A204.1 (cell line): ENCODE data around the gene IGFBP2.

ENCODE experiments used
- FAIRE-seq: peaks from 2 replicates; lab custom pipeline; 2012; peaks lifted over from hg19 to GRCh38; lab: Jason Lieb, UNC

The IGFBP2 gene

DNA sequence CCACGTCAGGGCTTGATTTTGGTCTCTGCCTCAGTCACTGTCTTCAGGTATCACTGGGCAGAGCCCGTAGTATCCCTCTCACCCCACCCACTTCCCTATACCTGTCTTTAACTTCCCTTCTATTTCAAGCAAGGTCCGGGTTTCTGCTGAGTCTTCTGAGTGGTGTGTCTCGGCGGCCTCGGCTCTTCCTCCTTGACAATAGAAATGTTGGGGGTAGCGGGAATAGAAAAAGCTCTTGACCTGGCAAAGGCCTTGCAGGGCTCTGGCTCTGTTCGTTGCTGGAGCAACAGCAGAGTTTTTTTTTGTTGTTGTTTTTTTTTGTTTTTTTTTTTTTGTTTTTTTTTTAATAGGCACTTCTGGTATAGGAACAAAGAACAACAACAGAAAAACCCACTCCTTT lies 78.1 kb downstream of the IGFBP2 start:
- FAIRE-seq = no peak

- no peak for FAIRE-seq
Observed at GRCh38 chr2:216713691-216714336, 80.6 kb downstream of the IGFBP2 start.
